ENCODE results near the gene APEH. TPM values are rescaled to one million over a fixed set of nuclear protein-coding genes. Genes with fewer than 3 reads are reported as not detected.

Gene APEH
- total and polyA plus RNA-seq, 9 of the 15 experiments (the other 6 are each of a cell fraction or from before 2014, with no cell fraction given) = 70.9 to 177 (median 117) TPM

GRCh38 chr3:49723296-49723627 is 49.1 kb downstream of the APEH start (continued):
- TF ChIP-seq, protein P1, sequence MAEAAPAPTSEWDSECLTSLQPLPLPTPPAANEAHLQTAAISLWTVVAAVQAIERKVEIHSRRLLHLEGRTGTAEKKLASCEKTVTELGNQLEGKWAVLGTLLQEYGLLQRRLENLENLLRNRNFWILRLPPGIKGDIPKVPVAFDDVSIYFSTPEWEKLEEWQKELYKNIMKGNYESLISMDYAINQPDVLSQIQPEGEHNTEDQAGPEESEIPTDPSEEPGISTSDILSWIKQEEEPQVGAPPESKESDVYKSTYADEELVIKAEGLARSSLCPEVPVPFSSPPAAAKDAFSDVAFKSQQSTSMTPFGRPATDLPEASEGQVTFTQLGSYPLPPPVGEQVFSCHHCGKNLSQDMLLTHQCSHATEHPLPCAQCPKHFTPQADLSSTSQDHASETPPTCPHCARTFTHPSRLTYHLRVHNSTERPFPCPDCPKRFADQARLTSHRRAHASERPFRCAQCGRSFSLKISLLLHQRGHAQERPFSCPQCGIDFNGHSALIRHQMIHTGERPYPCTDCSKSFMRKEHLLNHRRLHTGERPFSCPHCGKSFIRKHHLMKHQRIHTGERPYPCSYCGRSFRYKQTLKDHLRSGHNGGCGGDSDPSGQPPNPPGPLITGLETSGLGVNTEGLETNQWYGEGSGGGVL (CRISPR knock-in tag; IDR thresholded peaks at IDR 0.05) = no peak
- TF ChIP-seq PREB (CRISPR knock-in tag; IDR thresholded peaks at IDR 0.05) (no peak), LCOR (CRISPR knock-in tag; IDR thresholded peaks at IDR 0.05) (peak; percentile 12; the same call in 1 of the 2 replicates), AFF4 (CRISPR knock-in tag; IDR thresholded peaks at IDR 0.05) (0 out of 2 replicates have a peak, but pooled peaks have one; percentile 8), ZNF699 (CRISPR knock-in tag; IDR thresholded peaks at IDR 0.05; ENCODE audit: insufficient replicate concordance) (no peak), ZNF175 (CRISPR knock-in tag; IDR thresholded peaks at IDR 0.05; ENCODE audit: low read depth) (no peak), TBL1XR1 (IDR thresholded peaks at IDR 0.05; ENCODE audit: low read length in 2 of 2) (no peak), TFE3 (CRISPR knock-in tag; IDR thresholded peaks at IDR 0.05) (peak; percentile 77), CBFA2T2 (conservative IDR thresholded peaks at IDR 0.05) (peak; percentile 23; the same call in 1 of the 2 replicates), USF2 (CRISPR knock-in tag; IDR thresholded peaks at IDR 0.05) (peak; percentile 78), KAT7 (CRISPR knock-in tag; IDR thresholded peaks at IDR 0.05; ENCODE audit: borderline replicate concordance) (0 out of 2 replicates have a peak, but pooled peaks have one; percentile 21)
- TF ChIP-seq, protein P2, sequence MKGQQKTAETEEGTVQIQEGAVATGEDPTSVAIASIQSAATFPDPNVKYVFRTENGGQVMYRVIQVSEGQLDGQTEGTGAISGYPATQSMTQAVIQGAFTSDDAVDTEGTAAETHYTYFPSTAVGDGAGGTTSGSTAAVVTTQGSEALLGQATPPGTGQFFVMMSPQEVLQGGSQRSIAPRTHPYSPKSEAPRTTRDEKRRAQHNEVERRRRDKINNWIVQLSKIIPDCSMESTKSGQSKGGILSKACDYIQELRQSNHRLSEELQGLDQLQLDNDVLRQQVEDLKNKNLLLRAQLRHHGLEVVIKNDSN (CRISPR knock-in tag; IDR thresholded peaks at IDR 0.05) = peak; percentile 85
